ENCODE results near the gene PCBD1.
"Not testable (repeated sequence)": the region's sequence is repeated elsewhere in the genome, so short reads cannot be mapped to it uniquely, and the experiment has no call there.

PCBD1 gene

GRCh38 chr10:70879207-70879606 is 9.2 kb downstream of the PCBD1 start:
- Histone ChIP-seq H3K36me3 (ENCODE audit: control insufficient read depth, low read depth, low read length) (peaks cover 32% of the 10 kb centered on the region), H3K27ac (ENCODE audit: low read length) (no peak overlapping the region)

GRCh38 chr10:70874061-70874460 is 14.3 kb downstream of the PCBD1 start:
- no peaks in the 10 kb centered on the region for H3K27me3 ChIP-seq (ENCODE audit: control insufficient read depth, insufficient read depth, low read length)
- no peaks in the 10 kb centered on the region for H3K9me3 ChIP-seq (ENCODE audit: control insufficient read depth, low read depth, low read length)
- H3K36me3 ChIP-seq (ENCODE audit: control insufficient read depth, low read depth, low read length) = peaks cover 72% of the 10 kb centered on the region
- H3K27ac ChIP-seq (ENCODE audit: low read length) = no peak overlapping the region
- H3K4me3 ChIP-seq (ENCODE audit: low read length) = no peak overlapping the region
- H3K9ac ChIP-seq (ENCODE audit: low read length) = no peak overlapping the region
- H3K4me1 ChIP-seq (ENCODE audit: control insufficient read depth, low read depth, low read length) = peaks cover 6% of the 10 kb centered on the region

More at GRCh38 chr10:70879207-70879606, 9.2 kb downstream of the PCBD1 start:
- Histone ChIP-seq H3K4me3 (ENCODE audit: low read length) (no peak overlapping the region), H3K9ac (ENCODE audit: low read length) (no peak overlapping the region), H3K4me1 (ENCODE audit: control insufficient read depth, low read depth, low read length) (peaks cover 6% of the 10 kb centered on the region), H3K27me3 (ENCODE audit: control insufficient read depth, insufficient read depth, low read length) (no peaks in the 10 kb centered on the region), H3K9me3 (ENCODE audit: control insufficient read depth, low read depth, low read length) (no peaks in the 10 kb centered on the region)

- Histone ChIP-seq H3K36me3 (ENCODE audit: control insufficient read depth, low read depth, low read length) (peaks cover 66% of the 10 kb centered on the region), H3K27ac (ENCODE audit: low read length) (no peak overlapping the region), H3K9me3 (ENCODE audit: control insufficient read depth, low read depth, low read length) (no peaks in the 10 kb centered on the region), H3K4me3 (ENCODE audit: low read length) (no peak overlapping the region), H3K27me3 (ENCODE audit: control insufficient read depth, insufficient read depth, low read length) (no peaks in the 10 kb centered on the region), H3K4me1 (ENCODE audit: control insufficient read depth, low read depth, low read length) (peaks cover 4% of the 10 kb centered on the region), H3K9ac (ENCODE audit: low read length) (no peak overlapping the region)
Observed at GRCh38 chr10:70872291-70872690, 16.1 kb downstream of the PCBD1 start.

- Histone ChIP-seq H3K4me1 (ENCODE audit: control insufficient read depth, low read depth, low read length) (peaks cover 5% of the 10 kb centered on the region), H3K27me3 (ENCODE audit: control insufficient read depth, insufficient read depth, low read length) (no peaks in the 10 kb centered on the region), H3K9ac (ENCODE audit: low read length) (no peak overlapping the region), H3K4me3 (ENCODE audit: low read length) (no peak overlapping the region), H3K27ac (ENCODE audit: low read length) (no peak overlapping the region), H3K9me3 (ENCODE audit: control insufficient read depth, low read depth, low read length) (no peaks in the 10 kb centered on the region), H3K36me3 (ENCODE audit: control insufficient read depth, low read depth, low read length) (peaks cover 30% of the 10 kb centered on the region)
Observed at GRCh38 chr10:70866424-70866823, 21.9 kb downstream of the PCBD1 start.

- Histone ChIP-seq H3K27me3 (ENCODE audit: control insufficient read depth, insufficient read depth, low read length) (no peaks in the 10 kb centered on the region), H3K4me3 (ENCODE audit: low read length) (no peak overlapping the region), H3K27ac (ENCODE audit: low read length) (no peak overlapping the region), H3K36me3 (ENCODE audit: control insufficient read depth, low read depth, low read length) (peaks cover 30% of the 10 kb centered on the region), H3K9me3 (ENCODE audit: control insufficient read depth, low read depth, low read length) (no peaks in the 10 kb centered on the region), H3K9ac (ENCODE audit: low read length) (no peak overlapping the region), H3K4me1 (ENCODE audit: control insufficient read depth, low read depth, low read length) (peaks cover 5% of the 10 kb centered on the region)
Observed at GRCh38 chr10:70864935-70865334, 23.4 kb downstream of the PCBD1 start.

GRCh38 chr10:70863470-70864160 is 24.8 kb downstream of the PCBD1 start:
- Histone ChIP-seq H3K9ac (ENCODE audit: low read length) (no peak overlapping the region), H3K4me1 (ENCODE audit: control insufficient read depth, low read depth, low read length) (peaks cover 5% of the 10 kb centered on the region), H3K27ac (ENCODE audit: low read length) (no peak overlapping the region), H3K4me3 (ENCODE audit: low read length) (no peak overlapping the region), H3K27me3 (ENCODE audit: control insufficient read depth, insufficient read depth, low read length) (no peaks in the 10 kb centered on the region), H3K36me3 (ENCODE audit: control insufficient read depth, low read depth, low read length) (peaks cover 28% of the 10 kb centered on the region), H3K9me3 (ENCODE audit: control insufficient read depth, low read depth, low read length) (no peaks in the 10 kb centered on the region)

GRCh38 chr10:70861495-70862197 is 26.7 kb downstream of the PCBD1 start:
- H3K4me3 ChIP-seq (ENCODE audit: low read length); H3K27ac ChIP-seq (ENCODE audit: low read length); H3K9ac ChIP-seq (ENCODE audit: low read length); H3K4me1 ChIP-seq (ENCODE audit: control insufficient read depth, low read depth, low read length); H3K27me3 ChIP-seq (ENCODE audit: control insufficient read depth, insufficient read depth, low read length); H3K9me3 ChIP-seq (ENCODE audit: control insufficient read depth, low read depth, low read length): not testable (repeated sequence)
- H3K36me3 ChIP-seq (ENCODE audit: control insufficient read depth, low read depth, low read length) = peaks cover 40% of the 10 kb centered on the region

GRCh38 chr10:70858759-70859158 is 29.6 kb downstream of the PCBD1 start:
- Histone ChIP-seq H3K27ac (ENCODE audit: low read length) (no peak overlapping the region), H3K27me3 (ENCODE audit: control insufficient read depth, insufficient read depth, low read length) (no peaks in the 10 kb centered on the region), H3K4me1 (ENCODE audit: control insufficient read depth, low read depth, low read length) (no peaks in the 10 kb centered on the region), H3K36me3 (ENCODE audit: control insufficient read depth, low read depth, low read length) (peaks cover 53% of the 10 kb centered on the region), H3K9me3 (ENCODE audit: control insufficient read depth, low read depth, low read length) (no peaks in the 10 kb centered on the region), H3K4me3 (ENCODE audit: low read length) (no peak overlapping the region), H3K9ac (ENCODE audit: low read length) (no peak overlapping the region)

GRCh38 chr10:70856454-70856853 is 31.9 kb downstream of the PCBD1 start:
- H3K27ac ChIP-seq (ENCODE audit: low read length) = no peak overlapping the region
- no peak overlapping the region for H3K4me3 ChIP-seq (ENCODE audit: low read length)
- no peak overlapping the region for H3K9ac ChIP-seq (ENCODE audit: low read length)
- H3K9me3 ChIP-seq (ENCODE audit: control insufficient read depth, low read depth, low read length) = no peaks in the 10 kb centered on the region
- peaks cover 72% of the 10 kb centered on the region for H3K36me3 ChIP-seq (ENCODE audit: control insufficient read depth, low read depth, low read length)
- no peaks in the 10 kb centered on the region for H3K4me1 ChIP-seq (ENCODE audit: control insufficient read depth, low read depth, low read length)
- no peaks in the 10 kb centered on the region for H3K27me3 ChIP-seq (ENCODE audit: control insufficient read depth, insufficient read depth, low read length)

GRCh38 chr10:70853457-70853856 is 34.9 kb downstream of the PCBD1 start:
- H3K4me1 ChIP-seq (ENCODE audit: control insufficient read depth, low read depth, low read length) = no peaks in the 10 kb centered on the region
- no peaks in the 10 kb centered on the region for H3K9me3 ChIP-seq (ENCODE audit: control insufficient read depth, low read depth, low read length)
- no peaks in the 10 kb centered on the region for H3K27me3 ChIP-seq (ENCODE audit: control insufficient read depth, insufficient read depth, low read length)
- H3K27ac ChIP-seq (ENCODE audit: low read length) = no peak overlapping the region
- H3K36me3 ChIP-seq (ENCODE audit: control insufficient read depth, low read depth, low read length) = peaks cover 54% of the 10 kb centered on the region
- H3K9ac ChIP-seq (ENCODE audit: low read length) = no peak overlapping the region
- no peak overlapping the region for H3K4me3 ChIP-seq (ENCODE audit: low read length)

GRCh38 chr10:70853038-70853437 is 35.3 kb downstream of the PCBD1 start:
- Histone ChIP-seq H3K27me3 (ENCODE audit: control insufficient read depth, insufficient read depth, low read length) (no peaks in the 10 kb centered on the region), H3K4me1 (ENCODE audit: control insufficient read depth, low read depth, low read length) (no peaks in the 10 kb centered on the region), H3K4me3 (ENCODE audit: low read length) (no peak overlapping the region), H3K27ac (ENCODE audit: low read length) (no peak overlapping the region), H3K36me3 (ENCODE audit: control insufficient read depth, low read depth, low read length) (peaks cover 53% of the 10 kb centered on the region), H3K9ac (ENCODE audit: low read length) (no peak overlapping the region), H3K9me3 (ENCODE audit: control insufficient read depth, low read depth, low read length) (no peaks in the 10 kb centered on the region)
